Measurements from ENCODE around the gene HIF1AN.

Gene HIF1AN

DNA sequence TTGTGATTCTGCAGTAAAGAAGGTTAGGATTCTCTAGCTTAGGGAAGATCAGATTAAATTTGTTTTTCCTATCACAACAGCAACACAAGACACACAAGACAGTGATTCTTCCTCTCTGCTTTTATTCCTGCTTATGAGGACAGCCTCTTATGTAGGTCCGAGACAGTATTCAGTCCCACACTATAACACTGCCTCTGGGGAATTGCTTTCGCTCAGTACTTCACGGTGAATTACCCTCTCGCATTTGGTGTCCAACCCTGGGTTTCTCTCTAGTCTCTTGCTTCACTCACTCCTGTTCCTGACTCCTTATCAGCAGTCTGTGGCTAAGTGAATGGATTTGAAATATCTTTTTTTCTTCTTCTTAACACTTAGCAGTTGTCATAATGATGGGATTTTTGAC lies 1.7 kb downstream of the HIF1AN start:
- H3K14ac ChIP-seq (ENCODE audit: low read length): no peak overlapping the region
- H3K4me1 ChIP-seq (ENCODE audit: control insufficient read depth in 2 of 2, insufficient read depth in 1 of 2, low read depth in 1 of 2, low read length in 2 of 2): peaks cover 8 to 10% of the 10 kb centered on the region in 2 donors
- no peaks in the 10 kb centered on the region for H3K79me1 ChIP-seq (ENCODE audit: low read depth, low read length)
- no peak overlapping the region for H4K91ac ChIP-seq (ENCODE audit: low read depth, low read length, poor library complexity)
- no peak overlapping the region for H3K4ac ChIP-seq (ENCODE audit: low read length)
- H3K18ac ChIP-seq (ENCODE audit: low read length): no peak overlapping the region
- no peak for DNase-seq (ENCODE audit: low spot score)
- no CpG with 5 or more reads among the region's 4 CpGs for WGBS, 2 donors (ENCODE audit: extremely low coverage in 2 of 2, insufficient read length in 2 of 2, insufficient replicate concordance in 1 of 2)
- H2AFZ ChIP-seq (ENCODE audit: low read length): no peak overlapping the region
- H3K4me2 ChIP-seq (ENCODE audit: insufficient read depth, low read length, poor library complexity, severe bottlenecking): no peak overlapping the region
- H3K27me3 ChIP-seq (ENCODE audit: control insufficient read depth in 3 of 3, insufficient read depth in 3 of 3, low read depth in 1 of 3, low read length in 3 of 3): no peaks in the 10 kb centered on the region
- peaks cover 0 to 2% of the 10 kb centered on the region in 2 donors for H3K9me3 ChIP-seq (replicated peaks in 1 of 2; ENCODE audit: control insufficient read depth in 2 of 2, insufficient read depth in 1 of 2, low read depth in 1 of 2, low read length in 2 of 2)
- H3K36me3 ChIP-seq (replicated peaks in 1 of 2; ENCODE audit: control insufficient read depth in 2 of 2, insufficient read depth in 2 of 2, low read length in 2 of 2): peaks cover 19 to 57% of the 10 kb centered on the region in 2 donors
- no peak overlapping the region for H3K9ac ChIP-seq (ENCODE audit: low read depth, low read length, poor library complexity)
- H2BK120ac ChIP-seq (ENCODE audit: low read depth, low read length): no peak overlapping the region
- no peak overlapping the region for H2BK5ac ChIP-seq (ENCODE audit: low read length)
- H3K23ac ChIP-seq (ENCODE audit: low read depth, low read length, poor library complexity): no peak overlapping the region
- no peak overlapping the region for H4K8ac ChIP-seq (ENCODE audit: low read depth, low read length)
- H2BK12ac ChIP-seq (ENCODE audit: low read length): no peak overlapping the region
- no peak overlapping the region for H3K4me3 ChIP-seq (ENCODE audit: low read length in 2 of 2)
- no peak overlapping the region for H3K27ac ChIP-seq (replicated peaks; ENCODE audit: low read length)
- no peak overlapping the region for H2AK5ac ChIP-seq (ENCODE audit: low read depth, low read length)
- no peak overlapping the region for H2BK15ac ChIP-seq (ENCODE audit: low read length)

DNA sequence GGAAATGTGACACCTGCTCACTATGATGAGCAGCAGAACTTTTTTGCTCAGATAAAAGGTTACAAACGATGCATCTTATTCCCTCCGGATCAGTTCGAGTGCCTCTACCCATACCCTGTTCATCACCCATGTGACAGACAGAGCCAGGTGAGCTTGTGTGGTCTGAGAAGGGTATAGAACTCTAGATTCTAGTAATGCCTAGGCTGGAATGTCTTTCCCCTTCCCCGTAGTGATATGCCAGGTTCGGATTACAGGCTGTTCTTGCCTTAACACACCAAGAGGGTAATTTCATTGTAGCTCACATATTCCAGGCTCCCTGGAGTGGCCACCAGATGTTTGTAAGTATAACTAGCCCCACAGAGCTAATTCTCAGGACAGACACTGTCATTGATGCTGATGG lies 9.2 kb downstream of the HIF1AN start:
- peaks cover 60 to 97% of the 10 kb centered on the region in 2 donors for H3K36me3 ChIP-seq (replicated peaks in 1 of 2; ENCODE audit: control insufficient read depth in 2 of 2, insufficient read depth in 2 of 2, low read length in 2 of 2)

DNA sequence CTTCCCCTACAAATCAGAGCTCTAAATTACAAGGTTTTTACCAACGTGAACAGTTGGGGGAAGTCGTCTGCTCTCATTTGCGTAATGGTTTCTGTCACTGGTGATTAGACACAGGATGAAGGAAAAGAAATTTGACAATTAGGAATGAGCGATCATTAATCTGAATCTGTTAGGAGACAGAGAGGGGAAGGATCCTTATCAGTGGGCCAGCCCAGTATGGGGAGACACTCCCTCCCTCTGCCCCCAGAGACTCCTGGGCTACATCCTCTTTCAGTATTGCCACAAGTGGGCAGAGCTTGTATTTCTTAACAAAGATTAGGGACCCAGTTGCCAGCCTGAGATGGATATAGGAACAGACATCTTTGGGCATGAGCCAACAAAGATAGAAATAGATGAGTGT lies 15.5 kb downstream of the HIF1AN start:
- Histone ChIP-seq H3K4me2 (ENCODE audit: insufficient read depth, low read length, poor library complexity, severe bottlenecking) (no peak overlapping the region), H2BK120ac (ENCODE audit: low read depth, low read length) (no peak overlapping the region), H3K27ac (replicated peaks; ENCODE audit: low read length) (no peak overlapping the region), H3K9ac (ENCODE audit: low read depth, low read length, poor library complexity) (no peak overlapping the region), H2BK15ac (ENCODE audit: low read length) (no peak overlapping the region), H3K36me3 (replicated peaks in 1 of 2; ENCODE audit: control insufficient read depth in 2 of 2, insufficient read depth in 2 of 2, low read length in 2 of 2) (peaks cover 42 to 77% of the 10 kb centered on the region in 2 donors), H2AK5ac (ENCODE audit: low read depth, low read length) (no peak overlapping the region), H3K4me1 (ENCODE audit: control insufficient read depth in 2 of 2, insufficient read depth in 1 of 2, low read depth in 1 of 2, low read length in 2 of 2) (no peaks in the 10 kb centered on the region), H3K4me3 (ENCODE audit: low read length in 2 of 2) (no peak overlapping the region), H3K9me3 (replicated peaks in 1 of 2; ENCODE audit: control insufficient read depth in 2 of 2, insufficient read depth in 1 of 2, low read depth in 1 of 2, low read length in 2 of 2) (no peaks in the 10 kb centered on the region), H3K18ac (ENCODE audit: low read length) (no peak overlapping the region), H3K79me1 (ENCODE audit: low read depth, low read length) (no peaks in the 10 kb centered on the region), H3K4ac (ENCODE audit: low read length) (no peak overlapping the region), H3K27me3 (ENCODE audit: control insufficient read depth in 3 of 3, insufficient read depth in 3 of 3, low read depth in 1 of 3, low read length in 3 of 3) (no peaks in the 10 kb centered on the region), H4K8ac (ENCODE audit: low read depth, low read length) (no peak overlapping the region), H2BK5ac (ENCODE audit: low read length) (no peak overlapping the region), H2AFZ (ENCODE audit: low read length) (no peak overlapping the region), H4K91ac (ENCODE audit: low read depth, low read length, poor library complexity) (no peak overlapping the region), H3K14ac (ENCODE audit: low read length) (no peak overlapping the region), H3K23ac (ENCODE audit: low read depth, low read length, poor library complexity) (no peak overlapping the region), H2BK12ac (ENCODE audit: low read length) (no peak overlapping the region)
- DNase-seq (ENCODE audit: low spot score): no peak
- no CpG with 5 or more reads among the region's 4 CpGs for WGBS, 2 donors (ENCODE audit: extremely low coverage in 2 of 2, insufficient read length in 2 of 2, insufficient replicate concordance in 1 of 2)

More for the DNA sequence above, 9.2 kb downstream of the HIF1AN start:
- Histone ChIP-seq H2BK5ac (ENCODE audit: low read length) (no peak overlapping the region), H3K27ac (replicated peaks; ENCODE audit: low read length) (no peak overlapping the region), H2BK120ac (ENCODE audit: low read depth, low read length) (no peak overlapping the region), H3K4ac (ENCODE audit: low read length) (no peak overlapping the region), H4K8ac (ENCODE audit: low read depth, low read length) (no peak overlapping the region), H3K4me2 (ENCODE audit: insufficient read depth, low read length, poor library complexity, severe bottlenecking) (no peak overlapping the region), H2AK5ac (ENCODE audit: low read depth, low read length) (no peak overlapping the region), H3K27me3 (ENCODE audit: control insufficient read depth in 3 of 3, insufficient read depth in 3 of 3, low read depth in 1 of 3, low read length in 3 of 3) (no peaks in the 10 kb centered on the region), H3K4me1 (ENCODE audit: control insufficient read depth in 2 of 2, insufficient read depth in 1 of 2, low read depth in 1 of 2, low read length in 2 of 2) (no peaks in the 10 kb centered on the region), H2BK12ac (ENCODE audit: low read length) (no peak overlapping the region), H2AFZ (ENCODE audit: low read length) (no peak overlapping the region), H3K4me3 (ENCODE audit: low read length in 2 of 2) (no peak overlapping the region), H3K14ac (ENCODE audit: low read length) (no peak overlapping the region), H3K9ac (ENCODE audit: low read depth, low read length, poor library complexity) (no peak overlapping the region), H2BK15ac (ENCODE audit: low read length) (no peak overlapping the region), H3K23ac (ENCODE audit: low read depth, low read length, poor library complexity) (no peak overlapping the region), H3K9me3 (replicated peaks in 1 of 2; ENCODE audit: control insufficient read depth in 2 of 2, insufficient read depth in 1 of 2, low read depth in 1 of 2, low read length in 2 of 2) (no peaks in the 10 kb centered on the region), H3K18ac (ENCODE audit: low read length) (no peak overlapping the region), H3K79me1 (ENCODE audit: low read depth, low read length) (no peaks in the 10 kb centered on the region), H4K91ac (ENCODE audit: low read depth, low read length, poor library complexity) (no peak overlapping the region)
- DNase-seq (ENCODE audit: low spot score): no peak
- no CpG with 5 or more reads among the region's 5 CpGs for WGBS, 2 donors (ENCODE audit: extremely low coverage in 2 of 2, insufficient read length in 2 of 2, insufficient replicate concordance in 1 of 2)

- WGBS, 2 donors (ENCODE audit: extremely low coverage in 2 of 2, insufficient read length in 2 of 2, insufficient replicate concordance in 1 of 2): no CpG with 5 or more reads among the region's 5 CpGs
- Histone ChIP-seq H2BK5ac (ENCODE audit: low read length) (no peak overlapping the region), H4K8ac (ENCODE audit: low read depth, low read length) (no peak overlapping the region), H3K23ac (ENCODE audit: low read depth, low read length, poor library complexity) (no peak overlapping the region), H2AFZ (ENCODE audit: low read length) (no peak overlapping the region), H3K4me3 (ENCODE audit: low read length in 2 of 2) (no peak overlapping the region), H3K27ac (replicated peaks; ENCODE audit: low read length) (no peak overlapping the region), H3K36me3 (replicated peaks in 1 of 2; ENCODE audit: control insufficient read depth in 2 of 2, insufficient read depth in 2 of 2, low read length in 2 of 2) (peaks cover 42 to 77% of the 10 kb centered on the region in 2 donors), H3K18ac (ENCODE audit: low read length) (no peak overlapping the region), H3K14ac (ENCODE audit: low read length) (no peak overlapping the region), H3K4ac (ENCODE audit: low read length) (no peak overlapping the region), H2BK12ac (ENCODE audit: low read length) (no peak overlapping the region), H2AK5ac (ENCODE audit: low read depth, low read length) (no peak overlapping the region), H2BK15ac (ENCODE audit: low read length) (no peak overlapping the region), H4K91ac (ENCODE audit: low read depth, low read length, poor library complexity) (no peak overlapping the region), H3K27me3 (ENCODE audit: control insufficient read depth in 3 of 3, insufficient read depth in 3 of 3, low read depth in 1 of 3, low read length in 3 of 3) (no peaks in the 10 kb centered on the region), H3K4me2 (ENCODE audit: insufficient read depth, low read length, poor library complexity, severe bottlenecking) (no peak overlapping the region), H3K79me1 (ENCODE audit: low read depth, low read length) (no peaks in the 10 kb centered on the region), H3K9me3 (replicated peaks in 1 of 2; ENCODE audit: control insufficient read depth in 2 of 2, insufficient read depth in 1 of 2, low read depth in 1 of 2, low read length in 2 of 2) (no peaks in the 10 kb centered on the region), H3K4me1 (ENCODE audit: control insufficient read depth in 2 of 2, insufficient read depth in 1 of 2, low read depth in 1 of 2, low read length in 2 of 2) (no peaks in the 10 kb centered on the region), H2BK120ac (ENCODE audit: low read depth, low read length) (no peak overlapping the region), H3K9ac (ENCODE audit: low read depth, low read length, poor library complexity) (no peak overlapping the region)
- no peak for DNase-seq (ENCODE audit: low spot score)
These were observed 16.0 kb downstream of the HIF1AN start for GRCh38 chr10:100551738-100552137.

Measured in neuronal stem cell (in vitro differentiated cells).